Skin of body (tissue), 2 donors: ENCODE measurements around the gene RNF38. TPM values are rescaled to one million over a fixed set of nuclear protein-coding genes. Genes with fewer than 3 reads are reported as not detected.
"Not testable (repeated sequence)": the region's sequence is repeated elsewhere in the genome, so short reads cannot be mapped to it uniquely, and the experiment has no call there.

Source experiments
- DNase-seq: peaks from one replicate; lab custom pipeline; 2025; lab: John Stamatoyannopoulos, UW
- total RNA-seq: library from RNA; depleted of rRNA; stranded (reverse); fragments of >200 nt; gene quantifications from one replicate; pipeline ENCODE4 v1.2.3, GENCODE V29; 2014

Gene RNF38
- total RNA-seq, 1 donor from 2014 or later = 16.1 TPM

GRCh38 chr9:36407122-36407723, 7.2 kb upstream of the RNF38 start:
- peak; percentile 76 for DNase-seq

- DNase-seq = no peak
Observed at GRCh38 chr9:36402536-36402935, 2.5 kb upstream of the RNF38 start.

- no peak for DNase-seq
Observed at GRCh38 chr9:36401897-36402480, 1.9 kb upstream of the RNF38 start.

GRCh38 chr9:36401164-36401740, 1.2 kb upstream of the RNF38 start:
- DNase-seq = peak; percentile 65

GRCh38 chr9:36400332-36401163, 479 bp upstream of the RNF38 start:
- peak; percentile 65 for DNase-seq

- DNase-seq = no peak
Observed at GRCh38 chr9:36398745-36399144, 1.3 kb downstream of the RNF38 start.

- DNase-seq = no peak
Observed at GRCh38 chr9:36396985-36397384, 3.1 kb downstream of the RNF38 start.

- no peak for DNase-seq
Observed at GRCh38 chr9:36392489-36392888, 7.6 kb downstream of the RNF38 start.

GRCh38 chr9:36389590-36389989, 10.5 kb downstream of the RNF38 start:
- DNase-seq = no peak

- DNase-seq = not testable (repeated sequence)
Observed at GRCh38 chr9:36386396-36386965, 13.6 kb downstream of the RNF38 start.

- no peak for DNase-seq
Observed at GRCh38 chr9:36382484-36382883, 17.6 kb downstream of the RNF38 start.

- no peak for DNase-seq
Observed at GRCh38 chr9:36364577-36364976, 35.5 kb downstream of the RNF38 start.

GRCh38 chr9:36363448-36363847, 36.6 kb downstream of the RNF38 start:
- DNase-seq = no peak

GRCh38 chr9:36358486-36358885, 41.6 kb downstream of the RNF38 start:
- DNase-seq = no peak

- DNase-seq = no peak
Observed at GRCh38 chr9:36357639-36358038, 42.4 kb downstream of the RNF38 start.

- no peak for DNase-seq
Observed at GRCh38 chr9:36346569-36346968, 53.5 kb downstream of the RNF38 start.

- DNase-seq = no peak
Observed at GRCh38 chr9:36345103-36345846, 54.8 kb downstream of the RNF38 start.

GRCh38 chr9:36341936-36342577, 58.0 kb downstream of the RNF38 start:
- no peak for DNase-seq

GRCh38 chr9:36337865-36338264, 62.2 kb downstream of the RNF38 start:
- DNase-seq = no peak

GRCh38 chr9:36337002-36337401, 63.1 kb downstream of the RNF38 start:
- no peak for DNase-seq
